ENCODE results near the gene CGB5.
"Not testable (repeated sequence)": the region's sequence is repeated elsewhere in the genome, so short reads cannot be mapped to it uniquely, and the experiment has no call there.

Gene CGB5

DNA sequence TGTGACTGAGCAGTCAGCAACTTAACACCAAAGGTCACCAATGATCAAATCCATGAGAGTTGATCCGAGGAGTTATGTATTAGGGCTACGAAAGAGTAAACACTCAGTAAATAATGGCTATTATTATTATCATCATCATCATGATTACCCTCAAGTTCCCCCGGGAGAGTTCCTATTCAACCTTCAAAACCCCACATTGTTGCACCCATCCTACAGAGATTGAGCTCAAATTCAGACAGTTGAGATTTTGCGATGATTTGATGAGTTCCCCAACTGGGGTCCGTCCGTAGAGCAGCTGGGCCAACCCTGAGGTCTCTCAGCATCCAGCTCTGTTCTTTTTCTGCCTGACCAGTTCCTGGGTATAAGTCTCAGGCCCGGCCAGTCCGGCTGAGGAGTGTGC, 5.5 kb upstream of the CGB5 start:
- H3K4me3 Mint-ChIP-seq, H3K4me1 Mint-ChIP-seq, ATAC-seq, H3K27me3 Mint-ChIP-seq, H3K9me3 Mint-ChIP-seq, H3K27ac Mint-ChIP-seq, DNase-seq: not testable (repeated sequence)

- not testable (repeated sequence) for H3K27me3 Mint-ChIP-seq, DNase-seq, H3K9me3 Mint-ChIP-seq, ATAC-seq, H3K4me1 Mint-ChIP-seq, H3K27ac Mint-ChIP-seq, H3K4me3 Mint-ChIP-seq
These were observed 4.9 kb upstream of the CGB5 start for GRCh38 chr19:49038557-49039276.

- not testable (repeated sequence) for H3K4me3 Mint-ChIP-seq, H3K9me3 Mint-ChIP-seq, ATAC-seq, H3K27me3 Mint-ChIP-seq, H3K27ac Mint-ChIP-seq, H3K4me1 Mint-ChIP-seq, DNase-seq
These were observed 3.9 kb upstream of the CGB5 start for GRCh38 chr19:49039736-49040135.

- H3K27ac Mint-ChIP-seq = no peak overlapping the region
- no peaks in the 10 kb centered on the region for H3K4me1 Mint-ChIP-seq
- no peaks in the 10 kb centered on the region for H3K27me3 Mint-ChIP-seq
- no peaks in the 10 kb centered on the region for H3K9me3 Mint-ChIP-seq
- DNase-seq (no peak), ATAC-seq (no peak)
- H3K4me3 Mint-ChIP-seq = no peak overlapping the region
These were observed 1.5 kb upstream of the CGB5 start for GRCh38 chr19:49042177-49042576.

- H3K4me1 Mint-ChIP-seq, H3K27me3 Mint-ChIP-seq, DNase-seq, H3K4me3 Mint-ChIP-seq, H3K9me3 Mint-ChIP-seq, ATAC-seq, H3K27ac Mint-ChIP-seq: not testable (repeated sequence)
These were observed 982 bp upstream of the CGB5 start for GRCh38 chr19:49042666-49043065.

GRCh38 chr19:49049011-49049410, 5.4 kb downstream of the CGB5 start, which contains the start of gene CGB8:
TSS of gene CGB8 (minus strand) at chr19:49049111. CDS start at chr19:49048739, 372 bp downstream.
- not testable (repeated sequence) for ATAC-seq, DNase-seq, H3K27me3 Mint-ChIP-seq, H3K27ac Mint-ChIP-seq, H3K4me3 Mint-ChIP-seq, H3K4me1 Mint-ChIP-seq, H3K9me3 Mint-ChIP-seq

DNA sequence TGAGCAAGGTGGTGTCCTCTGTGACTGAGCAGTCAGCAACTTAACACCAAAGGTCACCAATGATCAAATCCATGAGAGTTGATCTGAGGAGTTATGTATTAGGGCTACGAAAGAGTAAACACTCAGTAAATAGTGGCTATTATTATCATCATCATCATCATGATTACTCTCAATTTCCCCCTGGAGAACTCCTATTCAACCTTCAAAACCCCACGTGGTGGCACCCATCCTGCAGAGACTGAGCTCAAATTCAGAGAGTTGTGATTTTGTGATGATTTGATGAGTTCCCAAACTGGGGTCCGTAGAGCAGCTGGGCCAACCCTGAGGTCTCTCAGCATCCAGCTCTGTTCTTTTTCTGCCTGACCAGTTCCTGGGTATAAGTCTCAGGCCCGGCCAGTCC, 6.2 kb downstream of the CGB5 start:
- DNase-seq, H3K4me3 Mint-ChIP-seq, H3K27ac Mint-ChIP-seq, ATAC-seq, H3K4me1 Mint-ChIP-seq, H3K9me3 Mint-ChIP-seq, H3K27me3 Mint-ChIP-seq: not testable (repeated sequence)

GRCh38 chr19:49050376-49051033, 6.9 kb downstream of the CGB5 start:
- H3K9me3 Mint-ChIP-seq, H3K4me1 Mint-ChIP-seq, DNase-seq, H3K27me3 Mint-ChIP-seq, H3K4me3 Mint-ChIP-seq, H3K27ac Mint-ChIP-seq, ATAC-seq: not testable (repeated sequence)

- Mint-ChIP-seq H3K4me1 (peaks cover 25% of the 10 kb centered on the region), H3K27ac (no peak overlapping the region), H3K4me3 (peak overlapping the region; percentile 78 to 85), H3K9me3 (no peaks in the 10 kb centered on the region), H3K27me3 (peaks cover 66% of the 10 kb centered on the region)
- ATAC-seq = peak; percentile 80
- DNase-seq = peak; percentile 57 to 66
These were observed 12.7 kb downstream of the CGB5 start for GRCh38 chr19:49056101-49056901.

- not testable (repeated sequence) for H3K9me3 Mint-ChIP-seq, ATAC-seq, DNase-seq, H3K27ac Mint-ChIP-seq
- H3K27me3 Mint-ChIP-seq = peaks cover 73% of the 10 kb centered on the region
- peaks cover 25% of the 10 kb centered on the region for H3K4me1 Mint-ChIP-seq
- H3K4me3 Mint-ChIP-seq = peak overlapping the region; percentile 78 to 85
These were observed 13.4 kb downstream of the CGB5 start for GRCh38 chr19:49056902-49057596.

DNA sequence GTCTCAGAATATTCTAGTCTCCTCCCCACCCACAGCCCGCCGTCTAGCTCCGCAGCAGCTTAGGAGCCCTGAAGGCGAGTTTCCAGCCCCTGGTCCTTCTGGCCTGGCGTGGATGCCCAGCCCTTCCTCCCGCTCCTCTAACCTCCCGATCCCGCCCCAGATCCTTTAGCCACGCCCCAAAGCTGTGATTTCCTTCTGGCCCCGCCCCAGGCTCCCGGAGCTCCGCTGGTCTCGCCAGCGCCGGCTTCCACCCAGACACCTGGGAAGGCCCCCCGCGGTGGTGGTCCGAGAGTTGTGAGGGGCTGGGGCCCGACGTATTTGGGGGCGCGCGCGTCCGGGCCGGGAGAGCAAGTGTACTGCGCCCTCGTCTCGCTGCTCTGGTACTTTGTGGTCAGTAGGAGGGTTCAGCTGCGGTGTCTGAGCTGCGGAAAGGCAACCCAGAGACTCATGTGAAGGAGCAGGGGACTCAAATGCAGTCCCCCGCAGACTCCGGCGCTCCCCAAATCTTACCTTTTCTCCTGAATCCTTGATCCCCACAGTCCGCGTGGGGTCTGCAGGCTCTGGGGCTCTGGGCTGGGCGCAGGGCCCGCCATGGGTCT, 14.1 kb downstream of the CGB5 start, which contains the start of gene CGB7:
Gene CGB7 (minus strand): TSS at position 114 of the 599 bp plus-strand sequence. CDS start 2,374 bp downstream, outside the sequence.
- Mint-ChIP-seq H3K4me3 (peak within 1 kb of the TSS; percentile 78 to 85), H3K27me3 (peaks cover 73% of the 10 kb centered on the region), H3K4me1 (peaks cover 25% of the 10 kb centered on the region), H3K27ac (no peak within 1 kb of the TSS), H3K9me3 (no peaks in the 10 kb centered on the region)
- no peak for ATAC-seq
- DNase-seq = peak in 1 of 2 donors; percentile 23

DNA sequence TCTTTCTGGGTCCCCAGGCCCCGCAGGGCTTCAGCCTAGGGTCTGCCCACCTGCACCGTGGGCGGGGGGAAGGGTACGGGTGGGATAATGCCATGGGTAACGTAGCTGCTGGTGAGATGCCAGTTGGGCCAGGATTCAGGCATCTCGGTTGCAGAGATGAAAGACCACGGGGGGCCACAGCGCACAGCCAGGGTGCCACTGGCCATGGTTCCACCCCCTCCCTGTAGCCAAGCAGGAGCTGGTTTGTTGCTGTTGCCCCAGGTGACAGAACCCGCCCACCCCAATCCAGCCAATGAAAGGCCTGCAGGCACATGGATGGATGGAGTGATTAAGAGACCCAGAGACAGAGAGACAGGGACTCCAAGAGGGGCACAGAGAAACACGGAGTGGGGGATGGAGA, 14.9 kb downstream of the CGB5 start:
- Mint-ChIP-seq H3K4me3 (no peak overlapping the region), H3K27me3 (peaks cover 79% of the 10 kb centered on the region), H3K9me3 (no peaks in the 10 kb centered on the region), H3K4me1 (peaks cover 25% of the 10 kb centered on the region), H3K27ac (no peak overlapping the region)
- ATAC-seq (no peak), DNase-seq (peak in 1 of 2 donors; percentile 33)

DNA sequence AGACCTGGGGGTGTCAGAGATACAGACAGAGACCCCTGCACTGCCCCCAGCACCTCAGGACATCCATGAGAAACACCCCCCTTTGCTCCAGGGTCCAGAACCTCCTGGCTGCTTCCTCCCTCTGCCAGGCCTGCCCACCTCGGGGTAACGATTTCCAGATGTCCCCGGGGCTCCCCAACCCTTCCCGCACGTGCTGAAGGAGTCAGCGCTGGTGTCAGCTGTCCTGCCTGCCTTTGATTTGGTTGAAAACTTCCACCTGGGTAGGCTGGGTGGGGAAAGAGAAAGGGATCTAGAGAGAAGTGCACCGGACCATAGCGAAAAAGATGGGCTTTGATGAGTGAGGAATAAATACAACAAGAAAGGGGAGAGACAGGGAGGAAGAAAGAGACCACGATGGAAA, 15.4 kb downstream of the CGB5 start:
- peaks cover 25% of the 10 kb centered on the region for H3K4me1 Mint-ChIP-seq
- H3K9me3 Mint-ChIP-seq = no peaks in the 10 kb centered on the region
- ATAC-seq = no peak
- H3K27ac Mint-ChIP-seq = no peak overlapping the region
- H3K4me3 Mint-ChIP-seq = no peak overlapping the region
- no peak for DNase-seq
- peaks cover 84% of the 10 kb centered on the region for H3K27me3 Mint-ChIP-seq

DNA sequence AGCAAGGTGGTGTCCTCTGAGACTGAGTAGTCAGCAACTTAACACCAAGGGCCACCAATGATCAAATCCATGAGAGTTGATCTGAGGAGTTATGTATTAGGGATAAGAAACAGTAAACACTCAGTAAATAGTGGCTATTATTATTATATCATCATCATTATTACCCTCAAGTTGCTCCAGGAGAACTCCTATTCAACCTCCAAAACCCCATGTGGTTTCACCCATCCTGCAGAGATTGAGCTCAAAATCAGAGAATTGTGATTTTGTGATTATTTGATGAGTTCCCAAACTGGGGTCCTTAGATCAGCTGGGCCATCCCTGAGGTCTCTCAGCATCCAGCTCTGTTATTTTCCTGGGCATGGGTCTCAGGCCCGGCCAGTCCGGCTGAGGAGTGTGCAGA, 17.4 kb downstream of the CGB5 start:
- Mint-ChIP-seq H3K9me3 (no peaks in the 10 kb centered on the region), H3K27me3 (peaks cover 87% of the 10 kb centered on the region), H3K4me3 (no peak overlapping the region)

DNA sequence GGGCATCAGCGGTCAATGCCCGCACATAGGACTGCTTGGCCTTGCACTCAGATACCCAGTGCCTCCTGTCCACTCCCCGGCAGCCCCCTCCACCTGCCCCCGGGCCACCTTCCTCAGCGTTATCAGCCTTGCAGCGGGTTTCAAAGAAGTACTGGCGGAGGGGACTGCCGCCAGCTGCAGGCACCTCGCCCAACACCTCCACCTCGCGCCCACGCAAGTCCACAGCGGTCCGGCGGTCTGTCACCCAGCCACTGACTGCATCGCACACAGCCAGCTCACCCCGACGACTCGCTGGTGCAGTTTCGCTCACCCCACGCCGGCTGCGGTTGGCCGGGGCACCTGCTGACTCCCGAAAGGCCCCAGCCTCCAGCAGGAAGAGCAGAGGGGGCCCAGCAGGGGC, 17.8 kb downstream of the CGB5 start:
- H3K9me3 Mint-ChIP-seq = no peaks in the 10 kb centered on the region
- no peak for DNase-seq

More for the DNA sequence above, 17.4 kb downstream of the CGB5 start:
- DNase-seq = no peak
- ATAC-seq = no peak
- Mint-ChIP-seq H3K4me1 (peaks cover 23% of the 10 kb centered on the region), H3K27ac (no peak overlapping the region)

More for the DNA sequence above, 17.8 kb downstream of the CGB5 start:
- Mint-ChIP-seq H3K27ac (no peak overlapping the region), H3K4me3 (no peak overlapping the region), H3K27me3 (peaks cover 87% of the 10 kb centered on the region), H3K4me1 (peaks cover 19% of the 10 kb centered on the region)
- ATAC-seq = no peak
